NCI-H2171 (cell line): Measurements from ENCODE around the gene NCAM1.
A peak's percentile ranks its signal among the peaks of the same experiment; 100 is the strongest.
"Not testable (repeated sequence)": the region's sequence is repeated elsewhere in the genome, so short reads cannot be mapped to it uniquely, and the experiment has no call there.

Experiments used
- DNase-seq: peaks from one replicate; lab custom pipeline; 2025; lab: John Stamatoyannopoulos, UW

Gene NCAM1

DNA sequence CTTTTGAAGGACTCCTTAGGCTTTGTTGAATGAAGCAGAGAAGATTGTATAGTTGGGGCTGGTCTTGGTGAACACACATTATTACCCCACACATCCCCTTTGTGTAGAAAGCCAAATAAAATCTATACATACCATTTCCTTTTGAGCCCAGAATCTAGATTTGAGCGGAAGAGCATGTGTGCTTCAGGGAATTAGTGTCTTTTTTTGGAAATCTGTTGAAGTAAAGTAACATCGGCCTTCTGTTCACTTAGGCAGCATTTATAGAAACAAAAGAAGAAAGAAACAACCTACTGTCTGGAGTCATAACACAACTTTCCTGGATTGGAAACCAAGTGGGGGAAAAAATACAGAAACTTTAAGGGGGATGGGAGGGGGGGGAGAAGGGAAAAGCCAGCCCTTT lies 315.2 kb downstream of the NCAM1 start:
- DNase-seq, result no peak

DNA sequence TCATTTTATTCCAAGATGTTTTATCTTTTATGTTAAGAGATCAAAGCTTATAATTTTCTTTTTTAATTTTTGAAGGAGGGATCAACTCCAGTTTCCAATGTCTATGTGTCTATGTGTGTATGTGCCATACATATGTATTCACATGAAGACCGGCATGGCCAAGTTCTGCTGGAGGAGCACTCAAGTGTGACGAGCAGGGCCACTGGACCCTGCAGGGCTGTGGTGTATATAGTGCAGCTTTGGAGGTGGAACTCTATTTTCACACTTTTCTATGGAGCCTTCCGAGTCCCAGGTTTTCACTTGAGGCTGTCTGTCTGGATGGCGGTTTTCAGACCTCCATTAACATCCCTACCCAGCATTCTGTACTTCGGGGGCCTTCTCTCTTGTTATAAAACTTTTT lies 316.7 kb downstream of the NCAM1 start:
- no peak for DNase-seq

DNA sequence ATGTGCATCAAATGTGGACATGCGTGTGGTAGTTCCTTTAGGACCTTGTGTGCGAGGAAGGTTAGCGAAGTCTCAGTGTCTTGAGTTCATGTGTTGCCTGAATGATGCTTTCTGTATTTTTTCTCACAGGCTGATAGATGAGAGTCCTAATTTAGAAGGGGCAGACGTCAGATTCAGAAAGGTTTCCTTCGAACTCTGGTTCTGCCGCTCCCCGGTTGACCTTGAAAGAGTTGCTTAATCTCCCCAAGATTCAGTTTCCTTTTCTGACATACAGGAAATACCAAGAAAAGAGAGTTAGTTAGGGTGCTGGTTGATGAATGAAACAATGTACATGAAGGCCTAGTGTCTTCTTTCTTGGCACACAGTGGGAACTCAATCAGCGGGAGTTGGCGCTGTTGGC lies 317.3 kb downstream of the NCAM1 start:
- no peak for DNase-seq

DNA sequence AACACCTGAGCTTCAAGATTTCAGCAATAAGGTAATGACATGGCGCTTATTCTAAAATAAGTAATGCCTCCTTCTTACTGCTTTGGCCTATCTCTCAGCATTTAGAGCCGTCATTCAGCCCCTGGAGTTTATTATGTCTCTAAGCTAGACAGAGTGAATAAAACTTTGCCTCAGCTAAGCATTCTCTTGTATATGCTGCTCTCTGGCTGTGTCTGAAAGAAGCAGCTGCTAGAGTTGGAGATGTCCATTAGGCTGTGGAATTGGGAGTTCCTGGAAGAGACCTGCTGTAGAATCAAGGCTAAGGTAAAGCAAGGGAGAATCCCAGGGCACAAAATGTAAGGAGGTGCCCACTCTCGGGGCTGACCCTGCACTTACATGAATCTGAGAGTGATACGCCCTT lies 317.7 kb downstream of the NCAM1 start:
- DNase-seq, result no peak

GRCh38 chr11:113279591-113279990 lies 318.4 kb downstream of the NCAM1 start:
- DNase-seq, result no peak

GRCh38 chr11:113281052-113281725 lies 320.0 kb downstream of the NCAM1 start:
- DNase-seq, result no peak

DNA sequence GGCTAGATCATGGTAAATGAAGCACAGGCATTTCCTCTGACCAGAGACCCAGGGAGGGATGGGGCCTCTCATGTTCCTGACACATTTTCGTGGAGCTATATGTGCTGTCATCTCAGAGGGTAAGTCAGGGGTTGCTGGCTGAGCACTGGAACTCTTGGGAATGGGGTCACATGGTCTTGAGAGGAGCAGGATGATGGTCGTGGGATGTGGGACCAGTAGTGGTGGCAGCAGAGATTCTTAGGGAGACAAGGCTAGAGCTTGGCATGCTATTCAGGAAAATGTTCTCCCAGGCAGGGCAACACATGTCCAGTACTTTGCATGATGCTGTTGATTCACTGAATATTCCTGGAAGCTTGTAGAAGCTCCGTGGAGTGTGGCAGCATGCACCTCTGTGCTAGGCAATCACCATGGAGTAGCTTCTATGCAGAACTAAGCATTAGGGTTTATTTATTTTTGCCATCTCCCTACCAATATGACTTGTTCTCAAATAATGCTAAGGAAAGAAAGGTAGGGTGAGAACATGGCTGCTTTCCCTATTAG lies 321.7 kb downstream of the NCAM1 start:
- DNase-seq, result no peak

- no peak for DNase-seq
Observed at GRCh38 chr11:113283881-113284280, 322.7 kb downstream of the NCAM1 start.

GRCh38 chr11:113286009-113286408 lies 324.8 kb downstream of the NCAM1 start:
- no peak for DNase-seq

- no peak for DNase-seq
Observed at GRCh38 chr11:113286509-113287497, 325.6 kb downstream of the NCAM1 start.

GRCh38 chr11:113287801-113288200 lies 326.6 kb downstream of the NCAM1 start:
- no peak for DNase-seq

DNA sequence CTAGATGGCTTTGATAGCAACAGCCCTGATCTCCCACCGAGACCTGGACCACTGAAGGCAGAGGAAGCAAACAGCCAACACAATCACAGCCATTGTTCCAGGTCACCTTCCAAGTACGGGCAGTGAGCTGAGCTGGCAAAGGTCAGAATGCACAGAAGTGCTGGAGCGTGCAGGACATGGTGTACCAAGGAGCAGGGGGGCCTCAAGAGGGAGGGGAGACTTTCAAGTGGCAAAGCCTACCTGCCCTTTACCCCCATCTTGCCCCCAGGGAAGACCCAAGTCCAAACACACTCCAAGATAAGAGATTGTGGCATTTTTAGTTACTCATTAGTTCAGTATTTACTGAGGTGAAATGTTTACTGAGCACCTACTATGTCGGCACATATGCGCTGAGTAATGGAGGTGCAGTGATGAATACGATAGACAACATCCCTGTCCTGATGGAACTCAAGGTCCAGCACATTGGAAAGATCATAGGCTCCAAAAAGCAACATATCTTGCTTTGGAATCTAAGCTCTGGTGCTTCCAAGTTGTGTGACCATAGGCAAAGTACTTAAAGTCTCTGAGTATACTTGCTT lies 327.2 kb downstream of the NCAM1 start:
- DNase-seq, result no peak

- DNase-seq, result peak; percentile 60
Observed at GRCh38 chr11:113289431-113290187, 328.4 kb downstream of the NCAM1 start.

- no peak for DNase-seq
Observed at GRCh38 chr11:113293936-113294335, 332.7 kb downstream of the NCAM1 start.

DNA sequence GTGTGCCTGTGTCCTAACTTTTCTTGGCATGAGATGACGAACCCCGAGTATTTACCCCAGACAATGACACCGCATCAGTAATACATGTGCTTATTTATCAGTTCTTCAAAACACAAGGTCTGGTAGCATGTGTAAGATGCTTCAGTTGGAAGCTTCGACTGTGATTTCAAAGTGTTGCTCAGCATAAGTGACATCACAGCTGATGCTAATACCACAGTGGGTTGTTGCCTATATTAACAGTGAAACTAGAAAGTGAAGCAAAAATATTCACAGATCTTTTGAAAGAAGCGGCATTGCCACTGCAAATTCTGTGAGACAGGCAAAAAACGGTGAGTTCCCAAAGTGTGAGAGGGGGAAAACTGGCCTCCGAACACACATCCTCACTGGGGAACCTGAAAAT lies 334.8 kb downstream of the NCAM1 start:
- DNase-seq, result no peak

DNA sequence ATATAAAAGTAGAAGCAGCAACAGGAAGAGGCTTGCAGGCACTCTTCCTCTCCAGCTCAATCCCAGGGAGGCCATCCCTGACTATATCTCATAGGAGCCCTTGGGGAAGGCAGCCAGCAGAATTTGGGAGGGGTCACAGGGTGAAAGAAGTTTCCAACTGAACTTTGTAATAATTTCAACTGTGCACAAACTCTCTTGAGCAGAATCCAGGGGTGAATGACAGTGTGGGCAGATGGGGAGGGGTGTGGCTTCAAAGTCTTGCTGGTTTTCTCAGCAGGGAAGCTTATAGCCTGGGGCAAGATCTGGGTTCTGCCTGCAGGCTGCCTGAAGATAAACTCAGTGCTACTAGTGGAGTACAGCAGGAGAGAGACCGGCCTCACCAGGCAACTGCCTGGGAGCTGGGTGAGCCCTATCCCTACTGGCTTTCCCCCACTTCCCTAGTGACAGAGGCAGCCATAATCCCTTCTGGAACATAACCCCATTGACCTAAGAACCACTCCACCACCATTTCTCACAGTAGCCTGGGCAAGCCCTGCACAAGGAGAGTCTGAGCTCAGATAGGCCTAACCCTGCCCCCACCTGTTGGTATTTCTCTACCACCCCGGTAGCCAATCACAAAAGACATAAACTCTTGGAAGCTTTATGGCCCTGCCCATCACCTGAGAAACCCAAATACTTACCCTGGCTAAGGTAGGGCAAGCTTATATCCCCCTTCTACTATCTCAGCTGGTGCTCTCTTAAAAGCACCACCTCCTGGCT lies 335.4 kb downstream of the NCAM1 start:
- DNase-seq, result no peak

- not testable (repeated sequence) for DNase-seq
Observed at GRCh38 chr11:113298496-113298895, 337.3 kb downstream of the NCAM1 start.

DNA sequence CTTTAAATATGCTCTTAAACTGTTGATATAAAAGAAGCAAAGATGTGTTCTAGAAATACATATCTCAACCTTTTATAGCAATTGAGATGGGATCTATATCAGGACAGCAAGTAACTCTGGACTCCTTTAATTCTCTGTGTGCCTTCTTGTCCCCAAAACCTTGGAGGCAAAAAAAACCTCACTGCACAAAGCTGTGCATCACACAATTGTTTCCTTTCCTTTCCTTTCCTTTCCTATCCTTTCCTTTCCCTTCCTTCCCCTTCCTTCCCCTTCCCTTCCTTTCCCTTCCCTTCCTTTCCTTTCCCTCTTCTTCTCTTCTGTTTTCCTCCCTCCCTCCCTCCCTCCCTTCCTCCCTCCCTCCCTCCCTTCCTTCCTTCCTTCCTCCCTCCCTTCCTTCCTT lies 343.7 kb downstream of the NCAM1 start:
- no peak for DNase-seq

GRCh38 chr11:113305440-113306336 lies 344.5 kb downstream of the NCAM1 start:
- peak; percentile 63 for DNase-seq

GRCh38 chr11:113308601-113309000 lies 347.4 kb downstream of the NCAM1 start:
- DNase-seq, result no peak
